Stimulated activated CD8-positive, alpha-beta memory T cell treated with anti-CD3 and anti-CD28 coated beads, Interleukin-15, amount 100 ng/mL, for 48 hours (primary cell): ENCODE data around the gene GPRASP2.
"Not testable (repeated sequence)": the region's sequence is repeated elsewhere in the genome, so short reads cannot be mapped to it uniquely, and the experiment has no call there.

Experiments
- DNase-seq, 2 donors: peaks; one replicate each; pipeline ENCODE4 v3.0.0-alpha.2; 2020; ENCODE audit warnings: low read depth in 2 of 2

Gene GPRASP2

DNA sequence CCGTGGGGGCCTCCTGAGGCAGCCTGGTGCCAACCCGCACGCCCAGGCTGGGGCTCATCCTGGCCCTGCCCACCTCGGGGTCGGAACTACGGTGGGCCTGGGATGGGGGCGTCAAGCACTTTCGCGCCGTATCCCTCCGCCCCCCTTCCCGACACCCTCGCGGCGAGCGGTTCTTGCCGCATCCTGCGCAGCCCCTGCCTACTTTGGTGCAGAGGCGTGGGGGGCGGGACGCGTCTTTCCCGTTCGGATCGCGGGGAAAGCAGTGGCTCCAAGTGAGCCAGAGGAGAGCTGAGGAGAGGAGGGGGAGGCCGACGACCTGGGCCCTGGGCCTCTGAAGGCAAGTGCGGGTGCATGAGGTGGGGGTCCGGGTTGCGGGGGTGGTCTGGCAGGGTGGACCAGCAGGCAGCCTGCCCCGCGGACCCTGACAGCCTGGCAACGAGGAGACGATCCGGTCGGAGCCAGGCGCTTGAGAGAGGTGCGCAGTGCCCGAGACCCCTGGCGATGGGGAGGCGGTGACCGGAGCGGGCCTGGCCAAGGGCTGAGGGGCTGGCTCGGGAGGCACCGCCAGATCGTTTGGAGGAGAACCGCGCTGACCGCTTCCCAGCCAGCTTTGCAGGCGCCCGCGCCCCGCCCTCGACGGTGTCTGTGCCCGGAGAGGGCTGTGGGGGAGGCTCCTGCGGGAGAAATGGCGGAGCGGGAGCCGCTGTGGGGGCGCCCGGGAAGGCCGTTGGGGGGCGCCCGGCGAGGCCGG lies at the start of gene GPRASP2:
Gene GPRASP2, plus strand, starts transcription at position 233 of the 751 bp plus-strand sequence. CDS start 2,422 bp downstream, outside the sequence.
- no peak for DNase-seq

DNA sequence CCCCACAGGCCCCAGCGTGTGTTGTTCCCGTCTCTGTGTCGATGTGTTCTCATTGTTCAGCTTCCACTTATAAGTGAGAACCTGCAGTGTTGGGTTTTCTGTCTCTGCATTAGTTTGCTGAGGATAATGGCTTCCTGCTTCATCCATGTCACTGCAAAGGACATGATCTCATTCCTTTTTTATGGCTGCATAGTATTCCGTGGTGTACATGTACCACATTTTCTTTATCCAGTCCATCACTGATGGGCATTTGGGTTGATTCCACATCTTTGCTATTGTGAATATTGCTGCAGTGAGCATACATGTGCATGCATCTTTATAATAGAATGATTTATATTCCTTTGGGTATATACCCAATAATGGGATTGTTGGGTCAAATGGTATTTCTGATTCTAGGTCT lies 48.4 kb upstream of the GPRASP2 start:
- not testable (repeated sequence) for DNase-seq

DNA sequence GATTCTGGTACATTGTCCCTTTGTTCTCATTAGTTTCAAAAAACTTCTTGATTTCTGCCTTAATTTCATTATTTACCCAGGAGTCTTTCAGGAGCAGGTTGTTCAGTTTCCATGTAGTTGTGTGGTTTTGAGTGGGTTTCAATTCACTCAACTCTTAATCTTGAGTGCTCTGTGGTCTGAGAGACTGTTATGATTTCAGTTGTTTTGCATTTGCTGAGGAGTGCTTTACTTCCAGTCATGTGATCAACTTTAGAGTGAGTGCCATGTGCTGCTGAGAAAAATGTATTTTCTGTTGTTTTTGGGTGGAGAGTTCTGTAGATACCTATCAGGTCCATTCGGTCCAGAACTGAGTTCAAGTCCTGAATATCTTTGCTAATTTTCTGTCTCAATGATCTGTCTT lies 45.2 kb upstream of the GPRASP2 start:
- DNase-seq: not testable (repeated sequence)

DNA sequence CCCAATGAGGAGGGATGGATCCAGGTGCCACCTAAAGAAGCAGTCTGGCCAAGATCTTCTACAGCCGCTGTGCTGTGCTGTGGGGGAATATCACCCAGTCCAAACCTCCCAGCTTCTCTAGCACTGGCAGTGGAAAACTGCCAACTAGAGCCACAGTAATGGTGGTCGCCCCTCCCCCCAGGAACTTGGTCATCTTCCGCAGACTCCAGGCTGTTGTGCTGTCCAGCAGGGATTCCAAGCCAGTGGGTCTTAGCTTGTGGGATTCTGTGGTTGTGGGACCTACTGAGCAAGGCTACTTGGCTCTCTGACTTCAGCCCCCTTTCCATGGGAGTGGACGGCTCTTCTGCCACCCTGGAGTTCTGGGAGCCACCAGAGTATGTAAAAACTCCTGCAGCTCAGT lies 42.7 kb upstream of the GPRASP2 start:
- DNase-seq: no peak

DNA sequence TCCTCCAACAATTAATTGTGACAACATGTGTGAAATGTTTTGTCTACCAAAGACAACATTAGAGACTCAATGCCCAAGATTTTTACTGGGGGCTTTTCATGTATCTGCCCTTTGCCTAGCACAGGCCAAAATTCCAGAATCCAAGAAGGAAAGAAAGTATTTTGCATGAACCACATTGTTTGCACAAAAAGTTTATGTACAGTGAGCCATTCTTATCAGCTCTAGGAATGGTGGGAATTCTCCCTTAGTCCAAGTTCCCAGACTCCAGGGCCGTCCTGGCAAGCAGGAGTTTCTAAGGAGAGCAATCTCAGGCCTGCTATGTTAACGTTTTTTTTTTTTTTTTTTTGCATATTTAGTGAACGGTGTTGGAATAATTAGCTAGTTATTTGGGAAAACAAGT lies 39.4 kb upstream of the GPRASP2 start:
- no peak for DNase-seq

DNA sequence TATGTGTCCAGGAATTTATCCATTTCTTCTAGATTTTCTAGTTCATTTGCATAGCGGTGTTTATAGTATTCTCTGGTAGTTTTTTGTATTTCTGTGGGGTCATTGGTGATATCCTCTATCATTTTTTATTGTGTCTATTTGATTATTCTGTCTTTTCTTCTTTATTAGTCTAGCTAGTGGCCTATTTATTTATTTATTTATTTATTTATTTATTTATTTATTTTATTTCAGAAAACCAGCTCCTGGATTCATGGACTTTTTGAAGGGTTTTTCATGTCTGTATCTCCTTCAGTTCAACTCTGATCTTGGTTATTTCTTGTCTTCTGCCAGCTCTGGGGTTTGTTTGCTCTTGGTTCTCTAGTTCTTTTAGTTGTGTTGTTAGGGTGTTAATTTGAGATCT lies 34.8 kb upstream of the GPRASP2 start:
- DNase-seq: not testable (repeated sequence)

DNA sequence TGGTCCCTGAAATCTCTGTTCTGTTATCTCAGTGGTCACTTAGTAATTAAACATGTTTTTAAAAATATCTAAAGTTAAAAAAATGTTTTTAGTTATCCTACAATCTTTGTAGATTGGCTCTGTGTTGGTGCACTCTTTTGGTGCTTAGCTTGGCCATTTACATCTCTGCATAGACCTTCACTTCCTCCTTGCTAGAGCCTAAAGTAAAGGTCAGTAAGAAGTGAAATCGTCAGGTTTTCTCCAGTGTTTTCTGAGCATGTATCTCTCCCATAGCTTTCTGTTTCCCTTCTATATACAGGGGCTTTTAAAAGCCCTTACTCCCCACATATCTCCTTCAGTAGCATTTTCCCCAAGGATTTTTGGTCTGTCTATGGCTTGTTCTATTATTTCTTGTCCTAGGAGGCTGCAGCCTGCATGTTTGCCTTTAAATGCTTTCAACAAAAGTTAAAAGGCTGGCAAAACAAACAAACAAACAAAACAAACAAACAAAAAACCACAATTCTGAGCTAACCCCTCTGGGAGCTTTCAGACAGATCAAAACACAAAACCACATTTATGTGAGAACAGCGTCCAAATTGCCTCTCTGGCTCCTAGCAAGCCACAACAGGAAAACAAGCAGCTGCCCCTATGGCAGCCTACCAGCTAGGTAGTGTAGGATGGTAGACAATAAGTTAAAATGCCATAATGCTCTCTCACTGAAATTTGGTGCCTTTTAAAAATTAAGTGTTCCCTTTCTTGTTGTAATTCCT lies 27.3 kb upstream of the GPRASP2 start:
- no peak for DNase-seq

DNA sequence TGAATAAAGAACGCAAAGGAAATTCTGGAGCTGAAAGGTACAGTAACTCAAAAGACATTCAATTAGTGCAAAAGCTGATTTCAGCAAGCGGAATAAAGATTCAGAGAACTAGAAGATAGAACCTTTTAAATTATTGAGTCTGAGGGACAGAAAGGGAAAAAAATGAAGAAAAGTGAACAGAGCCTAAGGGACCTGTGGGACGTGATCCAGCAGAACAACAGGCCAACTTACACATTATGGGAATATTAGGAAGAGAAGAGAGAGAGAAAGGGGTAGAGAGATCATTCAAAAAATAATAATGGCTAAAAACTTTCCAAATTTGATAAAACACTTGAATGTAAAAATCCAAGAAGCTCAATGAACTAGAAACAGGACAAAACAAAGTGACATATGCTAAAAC lies 17.5 kb upstream of the GPRASP2 start:
- DNase-seq: no peak

DNA sequence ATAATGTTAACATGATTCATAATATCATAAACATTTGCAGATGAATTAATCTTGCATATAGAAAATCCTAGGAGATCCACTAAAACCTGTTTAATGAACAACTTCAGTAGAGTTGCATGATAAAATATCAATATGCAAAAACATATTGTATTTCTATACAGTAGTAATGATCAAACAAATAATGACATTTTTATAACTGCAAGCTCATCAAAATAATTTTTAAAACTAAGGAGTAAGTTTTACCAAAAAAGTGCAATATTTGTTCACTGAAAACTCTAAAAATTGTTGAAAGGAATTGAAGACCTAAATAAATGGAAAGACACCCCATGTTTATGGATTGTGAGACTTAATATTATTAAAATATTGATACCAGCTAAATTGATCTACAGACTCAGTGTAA lies 15.9 kb upstream of the GPRASP2 start:
- DNase-seq: no peak

DNA sequence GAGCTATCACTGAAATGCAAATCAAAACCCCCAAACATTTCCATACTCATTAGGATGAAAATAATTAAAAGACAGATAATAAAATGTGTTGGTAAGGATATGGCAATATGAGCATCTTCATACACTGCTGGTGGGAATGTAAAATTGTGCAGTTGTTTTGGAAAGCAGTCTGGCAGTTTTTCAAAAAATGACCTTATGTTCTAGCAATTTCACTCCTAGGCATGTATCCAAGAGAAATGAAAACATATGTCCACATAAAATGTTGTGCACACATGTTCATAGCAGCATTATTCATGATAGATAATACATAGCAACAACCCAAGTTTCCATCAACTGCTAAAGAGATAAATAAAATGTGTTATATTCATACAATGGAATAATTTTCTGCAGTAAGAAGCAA lies 14.8 kb upstream of the GPRASP2 start:
- DNase-seq: no peak

DNA sequence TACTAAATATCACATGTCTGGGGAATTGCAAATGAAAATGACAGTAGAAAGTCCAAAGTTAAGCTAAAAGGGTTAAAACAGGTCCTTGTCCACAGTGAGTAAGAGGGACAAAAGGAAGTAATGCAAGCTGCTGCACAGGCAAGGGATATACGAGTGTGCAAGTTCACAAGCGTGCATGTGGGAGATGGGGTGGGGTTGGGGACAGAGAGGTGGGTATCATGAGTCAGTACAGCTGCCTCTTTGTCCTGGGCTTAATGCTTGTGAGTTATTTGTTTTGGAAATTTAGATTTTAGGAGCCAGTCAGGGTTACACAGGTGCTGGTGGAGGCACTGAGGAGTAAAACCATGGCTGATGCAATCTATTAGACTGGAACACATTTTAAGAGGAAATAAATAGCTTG lies 3.3 kb upstream of the GPRASP2 start:
- DNase-seq: no peak

DNA sequence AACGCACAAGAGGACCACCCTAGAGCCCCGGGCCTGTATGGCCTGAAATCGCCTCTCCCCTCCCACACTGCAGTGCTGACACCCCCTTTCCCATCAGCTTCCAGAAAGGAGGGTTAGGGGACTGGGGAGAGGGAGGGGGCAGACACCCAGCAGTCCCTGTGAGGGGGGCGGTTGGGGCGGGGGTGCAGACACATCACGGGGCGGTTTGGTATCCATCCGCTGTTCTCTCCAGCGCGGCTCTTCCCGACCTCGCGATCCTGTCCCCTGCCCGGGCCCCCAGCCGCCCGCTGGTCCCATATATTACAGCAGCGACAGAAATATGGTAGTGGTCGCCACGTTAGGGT lies 404 bp upstream of the GPRASP2 start:
- DNase-seq: no peak

DNA sequence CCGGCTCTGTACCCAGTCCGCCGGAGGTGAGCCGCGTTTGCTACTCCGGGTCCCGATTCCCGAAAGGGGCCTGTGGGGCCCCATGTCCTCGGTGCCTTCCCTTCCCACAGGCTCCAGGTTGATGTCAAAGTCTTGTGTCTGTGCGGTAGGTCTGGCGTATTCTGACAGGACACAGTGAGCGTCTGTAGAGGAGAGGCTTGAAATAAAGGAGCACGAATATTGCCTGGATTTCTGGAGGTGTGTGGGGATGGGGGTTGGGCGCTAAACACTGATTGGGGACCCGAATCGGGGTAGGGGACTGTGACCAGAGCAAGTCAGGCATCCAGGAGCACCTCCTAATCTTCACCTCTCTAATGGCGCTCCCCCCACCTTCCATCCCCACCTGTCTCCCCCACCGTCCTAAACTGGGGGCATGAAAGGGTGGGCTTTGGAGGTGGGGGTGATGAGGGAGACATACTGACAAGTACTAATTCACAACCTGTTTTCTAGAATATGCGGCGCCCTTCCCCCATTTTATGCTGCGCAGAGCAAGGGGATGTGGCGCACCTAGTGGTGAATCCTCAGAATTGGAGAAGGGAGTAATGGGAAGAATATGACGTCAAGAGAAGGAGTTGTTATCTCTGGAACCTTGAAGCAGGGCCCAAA lies 855 bp downstream of the GPRASP2 start:
- DNase-seq: no peak

DNA sequence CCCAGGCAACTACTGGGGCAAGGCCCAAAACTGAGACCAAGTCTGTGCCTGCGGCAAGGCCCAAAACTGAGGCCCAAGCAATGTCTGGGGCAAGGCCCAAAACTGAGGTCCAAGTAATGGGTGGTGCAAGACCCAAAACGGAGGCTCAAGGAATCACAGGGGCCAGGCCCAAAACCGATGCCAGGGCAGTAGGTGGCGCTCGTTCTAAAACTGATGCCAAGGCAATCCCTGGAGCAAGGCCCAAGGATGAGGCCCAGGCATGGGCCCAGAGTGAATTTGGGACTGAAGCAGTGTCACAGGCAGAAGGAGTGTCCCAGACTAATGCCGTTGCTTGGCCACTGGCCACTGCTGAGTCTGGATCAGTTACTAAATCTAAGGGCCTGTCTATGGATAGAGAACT lies 2.7 kb downstream of the GPRASP2 start:
- DNase-seq: no peak

DNA sequence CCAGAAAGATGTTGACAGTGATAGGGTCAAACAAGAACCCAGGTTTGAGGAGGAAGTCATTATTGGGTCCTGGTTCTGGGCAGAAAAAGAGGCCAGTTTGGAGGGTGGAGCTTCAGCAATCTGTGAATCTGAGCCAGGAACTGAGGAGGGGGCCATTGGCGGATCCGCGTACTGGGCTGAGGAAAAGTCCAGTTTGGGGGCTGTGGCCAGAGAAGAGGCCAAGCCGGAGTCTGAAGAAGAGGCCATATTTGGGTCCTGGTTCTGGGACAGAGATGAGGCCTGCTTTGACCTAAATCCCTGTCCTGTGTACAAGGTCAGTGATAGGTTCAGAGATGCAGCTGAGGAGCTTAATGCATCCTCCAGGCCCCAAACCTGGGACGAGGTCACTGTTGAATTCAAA lies 3.7 kb downstream of the GPRASP2 start:
- DNase-seq: no peak

DNA sequence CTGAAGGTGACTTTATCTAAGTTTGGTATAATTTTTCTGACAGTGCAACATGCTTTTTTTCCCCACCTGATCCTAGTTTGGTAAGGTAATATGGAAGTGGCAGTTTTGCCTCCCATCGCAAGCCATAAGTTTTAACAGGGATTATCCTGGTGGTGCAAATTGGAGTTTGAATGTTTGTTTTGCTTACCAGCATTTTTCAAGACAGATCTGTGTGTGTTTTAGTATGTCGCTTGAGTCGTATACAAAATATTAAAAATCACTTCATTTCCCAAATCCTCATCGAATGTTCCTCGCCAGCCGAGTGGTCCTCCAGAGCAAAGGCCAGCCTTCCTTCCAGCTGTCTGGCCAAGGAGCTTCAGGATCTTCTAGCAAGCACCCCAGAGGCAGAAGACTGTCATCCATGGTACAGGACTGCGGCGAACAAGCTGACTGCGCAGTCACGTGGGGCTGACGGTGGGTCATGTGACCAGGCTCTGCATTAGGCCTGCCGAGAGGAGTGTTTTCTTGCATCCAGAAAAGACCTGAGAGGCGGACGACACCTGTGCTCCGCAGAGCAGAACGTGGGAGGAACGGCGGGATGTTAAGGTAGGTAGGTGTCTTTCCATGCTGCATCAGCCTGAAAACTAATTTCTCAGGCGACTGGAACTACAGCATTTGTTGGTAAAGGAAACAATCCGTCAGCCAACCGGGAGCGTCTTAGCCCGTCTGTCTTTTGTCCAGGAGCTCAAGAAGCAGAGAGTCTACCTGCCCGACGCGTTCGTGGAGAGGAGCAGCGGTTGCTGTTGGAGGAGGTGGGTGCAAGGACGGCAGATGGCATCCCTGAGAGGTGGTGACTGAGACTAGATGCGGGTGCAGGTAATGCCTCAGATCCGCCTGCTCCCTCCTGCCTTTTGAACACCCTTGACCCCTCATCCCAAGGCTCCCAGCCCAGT lies 8.3 kb downstream of the GPRASP2 start, which contains the start of gene GPRASP3:
Gene GPRASP3, plus strand, starts transcription at position 507 of the 932 bp plus-strand sequence. CDS start 28,253 bp downstream, outside the sequence.
- peak; percentile 54 to 60 for DNase-seq

DNA sequence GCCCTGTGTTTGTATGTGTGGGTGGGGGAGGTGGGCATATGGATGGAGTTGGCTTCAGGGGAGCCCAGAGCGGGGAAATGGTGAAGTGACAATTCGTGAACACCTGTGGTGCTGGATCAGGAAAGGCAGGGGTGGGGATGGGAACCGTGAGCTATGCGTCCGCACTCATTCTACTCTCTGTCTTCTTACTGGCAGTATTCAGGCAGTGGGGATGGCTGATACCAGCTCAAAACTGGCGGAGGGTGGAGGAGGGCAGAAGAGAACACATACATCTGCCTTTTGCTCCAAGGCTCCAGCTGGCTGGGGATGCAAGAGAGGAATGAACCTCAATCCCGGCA lies 8.9 kb downstream of the GPRASP2 start:
- DNase-seq: not testable (repeated sequence)

DNA sequence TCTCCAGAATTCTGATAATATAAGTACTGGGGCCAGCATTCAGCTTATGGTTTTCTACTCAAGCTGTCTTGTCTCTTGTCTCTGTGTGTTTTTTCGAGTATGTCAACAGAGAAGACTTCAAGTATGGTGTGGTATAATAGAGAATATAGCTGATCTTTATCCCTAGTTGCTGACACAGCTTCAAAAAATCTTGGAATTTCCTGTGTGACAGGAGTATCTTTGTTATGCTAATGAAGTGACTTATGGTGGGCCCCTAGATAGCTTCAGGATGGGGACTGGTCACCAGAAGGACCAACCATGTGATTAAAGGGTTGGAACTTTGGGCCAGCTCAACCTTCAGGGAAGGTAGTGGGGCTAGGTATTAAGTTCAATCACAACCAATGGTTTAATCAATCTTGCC lies 11.2 kb downstream of the GPRASP2 start:
- no peak for DNase-seq

DNA sequence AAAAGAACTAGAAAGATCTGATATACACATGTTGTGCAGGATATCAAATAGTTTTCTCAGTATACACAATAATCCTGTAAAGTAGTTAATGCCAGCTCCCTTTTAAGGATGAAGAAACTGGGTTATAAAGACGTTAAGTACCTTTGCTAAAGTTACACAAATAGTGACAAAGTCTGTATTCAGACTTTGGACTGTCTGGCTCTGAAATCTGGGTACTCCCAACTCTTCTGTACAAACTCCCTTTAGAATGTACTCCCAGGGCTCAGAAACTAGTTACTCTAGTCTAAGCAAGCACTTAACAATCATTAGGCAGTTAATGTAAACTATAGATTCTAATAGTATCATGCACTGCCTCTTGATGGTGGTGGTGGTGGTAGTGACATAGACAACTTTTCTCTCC lies 15.5 kb downstream of the GPRASP2 start:
- no peak for DNase-seq

DNA sequence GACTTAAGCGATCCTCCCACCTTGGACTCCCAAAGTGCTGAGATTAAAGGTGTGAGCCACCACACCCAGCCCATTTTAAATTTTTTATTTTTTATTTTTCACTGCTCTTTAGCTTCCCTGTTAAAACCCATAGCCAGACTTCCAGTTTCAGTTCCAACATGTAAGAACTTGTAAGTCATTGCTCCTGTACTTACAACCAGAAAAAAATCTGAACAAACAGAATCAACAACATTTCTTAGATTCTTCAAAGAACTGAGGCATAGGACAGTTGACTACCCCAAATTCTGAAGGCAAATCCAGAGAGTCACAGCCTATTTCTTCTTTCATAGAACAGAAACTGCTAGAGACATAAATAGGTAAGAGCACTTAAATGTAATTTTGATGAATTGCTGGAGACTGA lies 16.4 kb downstream of the GPRASP2 start:
- no peak for DNase-seq

DNA sequence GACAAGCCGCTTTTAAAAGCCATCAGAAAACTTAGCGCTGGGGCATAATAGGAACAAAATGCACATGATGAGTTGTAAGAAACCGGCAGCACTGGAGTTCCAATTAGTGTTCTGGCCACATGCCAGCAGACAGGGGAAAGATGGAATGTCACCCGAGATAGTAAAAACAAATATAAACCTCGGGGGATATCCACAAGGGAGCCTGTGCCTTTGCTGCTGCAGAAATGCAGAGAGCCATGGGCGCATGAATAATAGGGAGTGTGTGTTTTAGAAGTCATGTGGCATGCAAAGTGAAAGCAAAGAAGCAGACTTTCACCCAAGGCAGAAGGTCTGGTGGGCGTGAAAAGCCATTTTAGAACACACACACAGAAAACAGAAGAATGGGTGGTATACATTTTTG lies 27.4 kb downstream of the GPRASP2 start:
- no peak for DNase-seq

DNA sequence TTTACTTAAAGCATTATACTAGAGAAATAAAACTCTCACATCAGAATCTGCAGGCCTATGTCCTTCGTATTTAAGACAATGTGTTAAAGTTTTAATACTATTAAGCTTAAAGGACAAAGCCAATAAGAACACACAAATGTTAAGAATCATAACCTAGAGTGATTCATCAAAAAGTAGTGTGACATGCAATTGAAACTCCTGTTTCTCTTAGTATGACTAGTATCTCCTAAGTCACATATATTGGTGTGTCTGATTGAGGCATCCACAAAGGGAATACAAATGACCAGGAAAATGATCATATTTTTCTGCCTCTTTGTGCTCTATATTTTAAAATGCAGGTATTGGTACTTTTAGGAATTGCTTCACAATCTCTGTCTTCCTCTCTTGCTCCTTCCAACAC lies 32.1 kb downstream of the GPRASP2 start:
- no peak for DNase-seq
